ENCODE results near the gene KCNQ1.

KCNQ1 gene

GRCh38 chr11:2800655-2801531, 356.1 kb downstream of the KCNQ1 start:
- ATAC-seq = no peak
- TF ChIP-seq POU6F1 (CRISPR knock-in tag; IDR thresholded peaks at IDR 0.05; ENCODE audit: borderline replicate concordance, low read depth) (no peak), ZNF8 (CRISPR knock-in tag; IDR thresholded peaks at IDR 0.05) (no peak), TCF4 (CRISPR knock-in tag; IDR thresholded peaks at IDR 0.05; ENCODE audit: borderline replicate concordance) (no peak), ZNF70 (CRISPR knock-in tag; IDR thresholded peaks at IDR 0.05) (no peak), TSHZ2 (CRISPR knock-in tag; IDR thresholded peaks at IDR 0.05) (no peak), GLIS3 (CRISPR knock-in tag; IDR thresholded peaks at IDR 0.05) (no peak), OSR1 (CRISPR knock-in tag; IDR thresholded peaks at IDR 0.05) (no peak), PATZ1 (CRISPR knock-in tag; IDR thresholded peaks at IDR 0.05; ENCODE audit: borderline replicate concordance) (no peak), CREB5 (CRISPR knock-in tag; IDR thresholded peaks at IDR 0.05; ENCODE audit: low read depth) (no peak), TOX (CRISPR knock-in tag; IDR thresholded peaks at IDR 0.05; ENCODE audit: borderline replicate concordance) (no peak), ZC3H10 (CRISPR knock-in tag; IDR thresholded peaks at IDR 0.05) (no peak), ISL1 (CRISPR knock-in tag; IDR thresholded peaks at IDR 0.05) (no peak), ARNTL (CRISPR knock-in tag; IDR thresholded peaks at IDR 0.05; ENCODE audit: borderline replicate concordance, low read depth) (no peak), PPARA (CRISPR knock-in tag; IDR thresholded peaks at IDR 0.05; ENCODE audit: borderline replicate concordance) (no peak), CSDC2 (CRISPR knock-in tag; IDR thresholded peaks at IDR 0.05) (no peak), ZFP30 (CRISPR knock-in tag; IDR thresholded peaks at IDR 0.05) (no peak), BACH2 (CRISPR knock-in tag; IDR thresholded peaks at IDR 0.05; ENCODE audit: borderline replicate concordance) (no peak), ZNF565 (CRISPR knock-in tag; conservative IDR thresholded peaks at IDR 0.05; ENCODE audit: low read depth) (no peak)

GRCh38 chr11:2801711-2802388, 357.0 kb downstream of the KCNQ1 start:
- TF ChIP-seq CREB5 (CRISPR knock-in tag; IDR thresholded peaks at IDR 0.05; ENCODE audit: low read depth) (no peak), ESRRG (CRISPR knock-in tag; IDR thresholded peaks at IDR 0.05) (no peak), TSHZ2 (CRISPR knock-in tag; IDR thresholded peaks at IDR 0.05) (no peak), SNAI2 (CRISPR knock-in tag; IDR thresholded peaks at IDR 0.05) (no peak), TOX (CRISPR knock-in tag; IDR thresholded peaks at IDR 0.05; ENCODE audit: borderline replicate concordance) (no peak), ZNF565 (CRISPR knock-in tag; conservative IDR thresholded peaks at IDR 0.05; ENCODE audit: low read depth) (no peak), OSR1 (CRISPR knock-in tag; IDR thresholded peaks at IDR 0.05) (no peak), ARNTL (CRISPR knock-in tag; IDR thresholded peaks at IDR 0.05; ENCODE audit: borderline replicate concordance, low read depth) (no peak), TCF4 (CRISPR knock-in tag; IDR thresholded peaks at IDR 0.05; ENCODE audit: borderline replicate concordance) (no peak), ZFP3 (CRISPR knock-in tag; IDR thresholded peaks at IDR 0.05) (no peak)
- ATAC-seq = no peak

Measured in SK-N-SH treated with all-trans-retinoic acid at 6 μM for 48 hours (cell line).